IMR-90 (cell line): ENCODE measurements around the gene EPB41L3. TPM values are rescaled to one million over a fixed set of nuclear protein-coding genes. Genes with fewer than 3 reads are reported as not detected.

Experiments used
- ATAC-seq: fragments of 200-7000 bp; cut with Tn5 transposase; 2 replicates; pipeline ENCODE4 v1.9.1; 2020; ENCODE audit warnings: low read depth, mild to moderate bottlenecking, moderate library complexity
- BruUV-seq: library from RNA; stranded (reverse); fragments of 400-500 nt; replicated peaks from 2 replicates; lab custom pipeline; 2021; lab: Mats Ljungman, UMichigan
- CTCF ChIA-PET: fragments of 300-600 bp; formaldehyde crosslinking; extraction: SDS; loops from one replicate; lab custom pipeline; 2021; ENCODE audit warnings: antibody characterized with exemption; lab: Yijun Ruan, JAX
- POLR2A ChIA-PET: fragments of 300-600 bp; sonication (Branson Sonifier 250); formaldehyde crosslinking; loops from one replicate; lab custom pipeline; 2022; ENCODE audit warnings: antibody characterized with exemption; ENCODE audit not compliant: unreplicated experiment; lab: Charles Lee
- DNase-seq: peaks from one replicate; pipeline ENCODE4 v3.0.0; 2013
- H2AFZ ChIP-seq: replicated peaks from 2 replicates; pipeline ENCODE3; 2013; ENCODE audit warnings: low read length, mild to moderate bottlenecking; ENCODE audit not compliant: poor library complexity
- H2AK5ac ChIP-seq: 2 replicates; pipeline ENCODE4 v1.6.1; 2013; ENCODE audit warnings: low read depth, low read length, inconsistent platforms
- H2AK9ac ChIP-seq: replicated peaks from 2 replicates; pipeline ENCODE3; 2013; ENCODE audit warnings: mild to moderate bottlenecking, low read depth, low read length, moderate library complexity; ENCODE audit not compliant: poor library complexity
- H2BK120ac ChIP-seq: 2 replicates; pipeline ENCODE4 v1.6.1; 2013; ENCODE audit warnings: low read depth, low read length, inconsistent platforms
- H2BK15ac ChIP-seq: 3 replicates; pipeline ENCODE4 v1.6.1; 2013; ENCODE audit warnings: low read depth, low read length, inconsistent platforms
- H2BK20ac ChIP-seq: 2 replicates; pipeline ENCODE4 v1.6.1; 2013; ENCODE audit warnings: low read depth, mild to moderate bottlenecking, inconsistent platforms, low read length, moderate library complexity
- H2BK5ac ChIP-seq: 2 replicates; pipeline ENCODE4 v1.6.1; 2013; ENCODE audit warnings: mild to moderate bottlenecking, low read depth, low read length, inconsistent platforms; ENCODE audit not compliant: poor library complexity, severe bottlenecking
- H3K14ac ChIP-seq: replicated peaks from 2 replicates; pipeline ENCODE4 v1.6.1; 2013; ENCODE audit warnings: low read depth, low read length, inconsistent platforms
- H3K18ac ChIP-seq: 2 replicates; pipeline ENCODE4 v1.6.1; 2013; ENCODE audit warnings: low read depth, low read length, control low read depth
- H3K23ac ChIP-seq: 2 replicates; pipeline ENCODE4 v1.6.1; 2013; ENCODE audit warnings: low read depth, low read length, inconsistent platforms
- H3K27ac ChIP-seq: 2 replicates; pipeline ENCODE4 v1.5.1; 2013; ENCODE audit warnings: mild to moderate bottlenecking, control low read depth, low read length; ENCODE audit not compliant: insufficient read depth
- H3K27me3 ChIP-seq: 2 replicates; pipeline ENCODE4 v1.6.1; 2013; ENCODE audit warnings: low read length; ENCODE audit not compliant: control insufficient read depth, insufficient read depth
- H3K36me3 ChIP-seq: 2 replicates; pipeline ENCODE4 v1.6.1; 2013; ENCODE audit warnings: low read length, mixed read lengths; ENCODE audit not compliant: control insufficient read depth, insufficient read depth
- H3K4ac ChIP-seq: 2 replicates; pipeline ENCODE4 v1.6.1; 2013; ENCODE audit warnings: low read depth, low read length, inconsistent platforms
- H3K4me1 ChIP-seq: 2 replicates; pipeline ENCODE4 v1.6.1; 2013; ENCODE audit warnings: low read length, mixed read lengths; ENCODE audit not compliant: control insufficient read depth, insufficient read depth
- H3K4me2 ChIP-seq: 2 replicates; pipeline ENCODE4 v1.6.1; 2013; ENCODE audit warnings: low read depth, mild to moderate bottlenecking, control low read depth, low read length, moderate library complexity
- H3K4me3 ChIP-seq: 2 replicates; pipeline ENCODE4 v1.5.1; 2013; ENCODE audit warnings: low read depth, mild to moderate bottlenecking, control low read depth, low read length, moderate library complexity; ENCODE audit not compliant: insufficient read depth
- H3K56ac ChIP-seq: 2 replicates; pipeline ENCODE4 v1.6.1; 2013; ENCODE audit warnings: low read length, inconsistent platforms; ENCODE audit not compliant: insufficient read depth; ENCODE audit errors: extremely low read depth
- H3K79me1 ChIP-seq, 2 experiments: 2 replicates each; pipeline ENCODE4 v1.6.1; 2013; ENCODE audit warnings: low read length in 2 of 2, inconsistent platforms in 1 of 2, low read depth in 1 of 2
- H3K9ac ChIP-seq: 2 replicates; pipeline ENCODE4 v1.6.1; 2013; ENCODE audit warnings: low read depth, low read length, control low read depth
- H3K9me1 ChIP-seq: 2 replicates; pipeline ENCODE4 v1.6.1; 2013; ENCODE audit warnings: low read length, inconsistent platforms; ENCODE audit not compliant: insufficient read depth
- H3K9me3 ChIP-seq: 2 replicates; pipeline ENCODE4 v1.6.1; 2013; ENCODE audit warnings: low read length; ENCODE audit not compliant: control insufficient read depth, insufficient read depth
- H4K20me1 ChIP-seq: 2 replicates; pipeline ENCODE4 v1.6.1; 2013; ENCODE audit warnings: low read length, inconsistent platforms; ENCODE audit not compliant: insufficient read depth
- H4K5ac ChIP-seq: 2 replicates; pipeline ENCODE4 v1.6.1; 2013; ENCODE audit warnings: mild to moderate bottlenecking, low read depth, low read length, control low read depth
- H4K8ac ChIP-seq, 2 experiments: 2 replicates each; pipeline ENCODE4 v1.6.1; 2013; ENCODE audit warnings: low read depth in 2 of 2, low read length in 2 of 2, control low read depth in 1 of 2, inconsistent platforms in 1 of 2
- H4K91ac ChIP-seq: 2 replicates; pipeline ENCODE4 v1.6.1; 2013; ENCODE audit warnings: low read depth, low read length, inconsistent platforms; ENCODE audit not compliant: insufficient read depth
- CEBPB ChIP-seq: IDR thresholded peaks from 2 replicates; pipeline ENCODE4 v1.6.1; 2012; ENCODE audit warnings: low read depth, low read length, improper control_type of control experiment
- CTCF ChIP-seq: conservative IDR thresholded peaks from 2 replicates; pipeline ENCODE4 v1.5.1; 2012; ENCODE audit warnings: mild to moderate bottlenecking, low read depth, low read length, improper control_type of control experiment
- ELK1 ChIP-seq: fragments of 150-350 bp; IDR thresholded peaks from 2 replicates; pipeline ENCODE4 v1.6.1; 2016; ENCODE audit warnings: low read depth, mild to moderate bottlenecking, low read length, moderate library complexity, borderline replicate concordance
- MAZ ChIP-seq: IDR thresholded peaks from 2 replicates; pipeline ENCODE4 v1.6.1; 2012; ENCODE audit warnings: low read depth, mild to moderate bottlenecking, low read length, improper control_type of control experiment, moderate library complexity, borderline replicate concordance
- NFE2L2 ChIP-seq: fragments of 150-350 bp; IDR thresholded peaks from 2 replicates; pipeline ENCODE4 v1.6.1; 2016; ENCODE audit warnings: low read depth, mild to moderate bottlenecking, low read length
- RAD21 ChIP-seq: IDR thresholded peaks from 2 replicates; pipeline ENCODE4 v1.6.1; 2012; ENCODE audit warnings: low read length, improper control_type of control experiment
- RFX5 ChIP-seq: IDR thresholded peaks from 2 replicates; pipeline ENCODE4 v1.8.0; 2012; ENCODE audit warnings: low read depth, mild to moderate bottlenecking, low read length, moderate library complexity
- SMC3 ChIP-seq: fragments of 150-350 bp; IDR thresholded peaks from 2 replicates; pipeline ENCODE4 v1.6.1; 2016; ENCODE audit warnings: low read depth, mild to moderate bottlenecking, antibody characterized with exemption, low read length, moderate library complexity
- USF2 ChIP-seq: fragments of 150-350 bp; IDR thresholded peaks from 2 replicates; pipeline ENCODE4 v1.6.1; 2017; ENCODE audit warnings: mild to moderate bottlenecking, antibody characterized with exemption, low read length, low read depth
- WGBS, 2 experiments: methylation state at CpG; one replicate each; pipeline versions ENCODE4 v1.1.5 to v1.1.7; 2013; ENCODE audit warnings: missing lambda C conversion rate in 2 of 2; ENCODE audit not compliant: insufficient read length in 1 of 2; ENCODE audit errors: extremely low coverage in 2 of 2; 5-methylcytosine and 5-hydroxymethylcytosine counted together
- dilution Hi-C: fragments of 300-500 bp; cut with HindIII; formaldehyde crosslinking; loops from one replicate; pipeline ENCODE4 v1.14.3; 2018; ENCODE audit warnings: low sequenced_read_pairs; ENCODE audit not compliant: unreplicated experiment
- in situ Hi-C: fragments of 300-500 bp; cut with MboI; formaldehyde crosslinking; loops from 3 replicates; pipeline ENCODE4 v1.14.3; 2019; ENCODE audit warnings: low sequenced_read_pairs, inconsistent platforms, mixed read lengths
- intact Hi-C: fragments of 100-400 bp; cut with micrococcal nuclease; formaldehyde crosslinking; loops from 2 replicates; pipeline ENCODE4 v1.10.0; 2022
- polyA plus RNA-seq, 3 experiments: library from polyadenylated mRNA; depleted of rRNA; stranded (reverse); fragments of >200 nt; gene quantifications; 2 replicates each; pipeline ENCODE4 v1.2.3, GENCODE V29; 2012; ENCODE audit warnings: low replicate concordance in 1 of 3
- total RNA-seq: library from RNA; depleted of rRNA; stranded (reverse); fragments of >200 nt; gene quantifications from 2 replicates; pipeline ENCODE4 v1.2.3, GENCODE V29; 2012

Gene EPB41L3
- total and polyA plus RNA-seq, 2 of the 4 experiments (the other 2 are of a cell fraction), result 36.6 to 70.3 TPM

GRCh38 chr18:5529471-5529870 is 14.3 kb downstream of the EPB41L3 start:
- no peak overlapping the region for H2AK9ac ChIP-seq
- peaks cover 4% of the 10 kb centered on the region; the same call in 1 of the 2 replicates for H3K9me1 ChIP-seq
- no peak overlapping the region for H3K4me3 ChIP-seq
- no peak overlapping the region for H2BK20ac ChIP-seq
- peaks cover 2% of the 10 kb centered on the region; the same call in 1 of the 2 replicates for H3K4me1 ChIP-seq
- peaks cover 11% of the 10 kb centered on the region; the same call in 1 of the 2 replicates for H4K20me1 ChIP-seq
- no TSS peak for BruUV-seq
- no peak overlapping the region for H4K91ac ChIP-seq
- in situ Hi-C loops (no loop called here), intact Hi-C loops (loop anchor here (5.0 kb wide), 1 partner anchor 67 kb away; no protein-coding TSS in a partner anchor), dilution Hi-C loops (no loop called here)
- H3K56ac ChIP-seq, result no peak overlapping the region
- H3K27me3 ChIP-seq, result no peaks in the 10 kb centered on the region
- TF ChIP-seq NFE2L2 (no peak), ELK1 (no peak), CTCF (no peak), RFX5 (no peak), CEBPB (no peak), MAZ (no peak), USF2 (no peak), RAD21 (no peak), SMC3 (no peak)
- no peak overlapping the region for H3K4me2 ChIP-seq
- H3K18ac ChIP-seq, result no peak overlapping the region
- no peak overlapping the region for H4K8ac ChIP-seq
- no peaks in the 10 kb centered on the region; the same call in 1 of the 2 replicates for H3K9me3 ChIP-seq
- H3K36me3 ChIP-seq, result no peaks in the 10 kb centered on the region
- ATAC-seq, result no peak
- no peak overlapping the region for H2AK5ac ChIP-seq
- H2BK120ac ChIP-seq, result no peak overlapping the region
- H4K5ac ChIP-seq, result no peak overlapping the region
- H3K4ac ChIP-seq, result no peak overlapping the region
- no peak for DNase-seq
- H3K79me1 ChIP-seq, result peaks cover 4 to 35% of the 10 kb centered on the region in 2 experiments; a peak in 3 of 4 replicates
- no peak overlapping the region for H2BK15ac ChIP-seq
- no peak overlapping the region for H2BK5ac ChIP-seq
- no peak overlapping the region for H3K27ac ChIP-seq
- H2AFZ ChIP-seq, result no peak overlapping the region
- ChIA-PET CTCF (no interaction called here), POLR2A (no interaction called here)
- no peak overlapping the region for H3K9ac ChIP-seq
- 65% methylated on average over 3 of the region's 3 CpGs; no CpG with 5 or more reads in 1 of the 2 experiments for WGBS, 2 experiments
- H3K23ac ChIP-seq, result no peak overlapping the region
- no peak overlapping the region for H3K14ac ChIP-seq
